GM10248 (cell line): ENCODE measurements around the gene EHMT1.

Experiments
- CTCF ChIA-PET: fragments of 300-600 bp; sonication (Branson Sonifier 250); formaldehyde crosslinking; extraction: SDS; loops from one replicate; lab custom pipeline; 2021; ENCODE audit warnings: antibody characterized with exemption; lab: Yijun Ruan, JAX
- POLR2A ChIA-PET: fragments of 350-650 bp; sonication (Branson Sonifier 250); formaldehyde crosslinking; extraction: SDS; loops from one replicate; lab custom pipeline; 2020; ENCODE audit warnings: antibody characterized with exemption; lab: Yijun Ruan, JAX
- DNase-seq: peaks from one replicate; pipeline ENCODE4 v3.0.0; 2012; ENCODE audit errors: extremely low spot score
- CTCF ChIP-seq: IDR thresholded peaks from 2 replicates; pipeline ENCODE4 v1.5.1; 2012; ENCODE audit warnings: mild to moderate bottlenecking, low read depth; ENCODE audit errors: extremely low read depth, missing control alignments, control extremely low read depth

EHMT1 gene

GRCh38 chr9:137860361-137860760 is 241.6 kb downstream of the EHMT1 start:
- TF ChIP-seq CTCF, result no peak
- ChIA-PET CTCF (no interaction called here), POLR2A (no interaction called here)
- no peak for DNase-seq

- POLR2A ChIA-PET, result no interaction called here
- no peak for DNase-seq
- no peak for TF ChIP-seq CTCF
- CTCF ChIA-PET, result interaction anchor here (1.7 to 2.2 kb wide), 2 partner anchors 10 to 38 kb away, joined by 5 to 6 read pairs; no protein-coding TSS in a partner anchor
Observed at GRCh38 chr9:137865581-137866145, 246.9 kb downstream of the EHMT1 start.

- TF ChIP-seq CTCF, result no peak
- CTCF ChIA-PET, result interaction anchor here (1.3 to 2.2 kb wide), 3 partner anchors 11 to 193 kb away, joined by 3 to 6 read pairs (median 5); no protein-coding TSS in a partner anchor
- POLR2A ChIA-PET, result interaction anchor here (0.7 to 1.1 kb wide), 2 partner anchors 87 to 122 kb away, joined by 3 read pairs; no protein-coding TSS in a partner anchor
- DNase-seq, result no peak
Observed at GRCh38 chr9:137866226-137867141, 247.7 kb downstream of the EHMT1 start.

GRCh38 chr9:137870432-137870831 is 251.6 kb downstream of the EHMT1 start:
- ChIA-PET CTCF (no interaction called here), POLR2A (no interaction called here)
- DNase-seq, result no peak
- no peak for TF ChIP-seq CTCF

GRCh38 chr9:137872296-137872695 is 253.5 kb downstream of the EHMT1 start:
- POLR2A ChIA-PET, result no interaction called here
- DNase-seq, result no peak
- CTCF ChIA-PET, result no interaction called here
- TF ChIP-seq CTCF, result no peak

- TF ChIP-seq CTCF, result no peak
- DNase-seq, result no peak
- ChIA-PET POLR2A (no interaction called here), CTCF (no interaction called here)
Observed at GRCh38 chr9:137873408-137873807, 254.6 kb downstream of the EHMT1 start.
